ENCODE results near the gene C3orf52. TPM values are rescaled to one million over a fixed set of nuclear protein-coding genes. Genes with fewer than 3 reads are reported as not detected.

The C3orf52 gene
- total and polyA plus RNA-seq, 8 donors, result 4.9 to 30.5 (median 7.7) TPM

GRCh38 chr3:112114576-112115160 is 28.5 kb downstream of the C3orf52 start:
- no peak for TF ChIP-seq CTCF (IDR thresholded peaks at IDR 0.05)
- Histone ChIP-seq H3K4me1 (peaks cover 0 to 5% of the 10 kb centered on the region in 2 donors), H3K4me3 (no peak overlapping the region), H3K9me3 (no peaks in the 10 kb centered on the region), H3K36me3 (no peaks in the 10 kb centered on the region), H3K27ac (no peak overlapping the region), H3K27me3 (no peaks in the 10 kb centered on the region)
- intact Hi-C loops (cut with DNase I), result no loop called here
- ATAC-seq (no peak), DNase-seq (no peak)

- DNase-seq (no peak), ATAC-seq (no peak)
- intact Hi-C loops (cut with DNase I), result no loop called here
- no peak for TF ChIP-seq CTCF (IDR thresholded peaks at IDR 0.05)
- H3K4me3 ChIP-seq, result no peak overlapping the region
- no peaks in the 10 kb centered on the region for H3K9me3 ChIP-seq
- H3K27ac ChIP-seq, result no peak overlapping the region
- H3K27me3 ChIP-seq, result no peaks in the 10 kb centered on the region
- peaks cover 0 to 5% of the 10 kb centered on the region in 2 donors for H3K4me1 ChIP-seq
- no peaks in the 10 kb centered on the region for H3K36me3 ChIP-seq
These were observed 29.1 kb downstream of the C3orf52 start for GRCh38 chr3:112115161-112115739.

- H3K4me3 ChIP-seq, result no peak overlapping the region
- ATAC-seq (no peak), DNase-seq (no peak)
- no peaks in the 10 kb centered on the region for H3K9me3 ChIP-seq
- H3K4me1 ChIP-seq, result peaks cover 0 to 5% of the 10 kb centered on the region in 2 donors
- no peak overlapping the region for H3K27ac ChIP-seq
- H3K36me3 ChIP-seq, result no peaks in the 10 kb centered on the region
- no peak for TF ChIP-seq CTCF (IDR thresholded peaks at IDR 0.05)
- intact Hi-C loops (cut with DNase I), result no loop called here
- H3K27me3 ChIP-seq, result no peaks in the 10 kb centered on the region
These were observed 29.7 kb downstream of the C3orf52 start for GRCh38 chr3:112115806-112116383.

GRCh38 chr3:112116748-112117186 is 30.6 kb downstream of the C3orf52 start:
- TF ChIP-seq CTCF (IDR thresholded peaks at IDR 0.05), result no peak
- Histone ChIP-seq H3K4me1 (peaks cover 0 to 5% of the 10 kb centered on the region in 2 donors), H3K4me3 (no peak overlapping the region), H3K36me3 (no peaks in the 10 kb centered on the region), H3K27ac (peak overlapping the region in 1 of 2 donors; percentile 26), H3K9me3 (no peaks in the 10 kb centered on the region), H3K27me3 (no peaks in the 10 kb centered on the region)
- intact Hi-C loops (cut with DNase I), result no loop called here
- DNase-seq, result peak in 1 of 4 donors; percentile 39
- ATAC-seq, result no peak

GRCh38 chr3:112117415-112117814 is 31.2 kb downstream of the C3orf52 start:
- no peaks in the 10 kb centered on the region for H3K36me3 ChIP-seq
- no peak for DNase-seq
- H3K27ac ChIP-seq, result peak overlapping the region in 1 of 2 donors; percentile 26
- no peaks in the 10 kb centered on the region for H3K27me3 ChIP-seq
- intact Hi-C loops (cut with DNase I), result no loop called here
- no peaks in the 10 kb centered on the region for H3K9me3 ChIP-seq
- H3K4me3 ChIP-seq, result no peak overlapping the region
- no peak for ATAC-seq
- peaks cover 0 to 5% of the 10 kb centered on the region in 2 donors for H3K4me1 ChIP-seq
- no peak for TF ChIP-seq CTCF (IDR thresholded peaks at IDR 0.05)

All from left lung (tissue), 10 donors.